Adrenal gland (tissue), 5 donors: ENCODE data around the gene EID2B.

Experiments used
- POLR2A ChIP-seq, 2 donors: fragments of 450-650 bp; IDR thresholded peaks; one replicate each; pipeline ENCODE4 v1.6.1; 2017; ENCODE audit warnings: antibody characterized with exemption in 2 of 2, mild to moderate bottlenecking in 2 of 2, moderate library complexity in 1 of 2
- TF ChIP-seq, protein P1 (sequence below), 6 experiments: fragments of 450-650 bp in 4 of 6; fragments of 200-600 bp in 2 of 6; sonication (generic) in 1 of 6; IDR thresholded peaks; 1 replicate in 5 of 6; 2 replicates in 1 of 6; pipeline versions ENCODE4 v1.5.1 to v1.8.0; 2016 to 2021; ENCODE audit warnings: antibody characterized with exemption in 6 of 6, mild to moderate bottlenecking in 2 of 6, moderate library complexity in 1 of 6
- donor health status: DM: no; HTN: no; CAD: no.

- no peak for TF ChIP-seq POLR2A (IDR thresholded peaks at IDR 0.05)
- TF ChIP-seq, protein P1, sequence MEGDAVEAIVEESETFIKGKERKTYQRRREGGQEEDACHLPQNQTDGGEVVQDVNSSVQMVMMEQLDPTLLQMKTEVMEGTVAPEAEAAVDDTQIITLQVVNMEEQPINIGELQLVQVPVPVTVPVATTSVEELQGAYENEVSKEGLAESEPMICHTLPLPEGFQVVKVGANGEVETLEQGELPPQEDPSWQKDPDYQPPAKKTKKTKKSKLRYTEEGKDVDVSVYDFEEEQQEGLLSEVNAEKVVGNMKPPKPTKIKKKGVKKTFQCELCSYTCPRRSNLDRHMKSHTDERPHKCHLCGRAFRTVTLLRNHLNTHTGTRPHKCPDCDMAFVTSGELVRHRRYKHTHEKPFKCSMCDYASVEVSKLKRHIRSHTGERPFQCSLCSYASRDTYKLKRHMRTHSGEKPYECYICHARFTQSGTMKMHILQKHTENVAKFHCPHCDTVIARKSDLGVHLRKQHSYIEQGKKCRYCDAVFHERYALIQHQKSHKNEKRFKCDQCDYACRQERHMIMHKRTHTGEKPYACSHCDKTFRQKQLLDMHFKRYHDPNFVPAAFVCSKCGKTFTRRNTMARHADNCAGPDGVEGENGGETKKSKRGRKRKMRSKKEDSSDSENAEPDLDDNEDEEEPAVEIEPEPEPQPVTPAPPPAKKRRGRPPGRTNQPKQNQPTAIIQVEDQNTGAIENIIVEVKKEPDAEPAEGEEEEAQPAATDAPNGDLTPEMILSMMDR (IDR thresholded peaks at IDR 0.05), result no peak
Measured at GRCh38 chr19:39481676-39482075, 51.0 kb downstream of the EID2B start.
